ENCODE data around the gene MAGEB10.

DNA sequence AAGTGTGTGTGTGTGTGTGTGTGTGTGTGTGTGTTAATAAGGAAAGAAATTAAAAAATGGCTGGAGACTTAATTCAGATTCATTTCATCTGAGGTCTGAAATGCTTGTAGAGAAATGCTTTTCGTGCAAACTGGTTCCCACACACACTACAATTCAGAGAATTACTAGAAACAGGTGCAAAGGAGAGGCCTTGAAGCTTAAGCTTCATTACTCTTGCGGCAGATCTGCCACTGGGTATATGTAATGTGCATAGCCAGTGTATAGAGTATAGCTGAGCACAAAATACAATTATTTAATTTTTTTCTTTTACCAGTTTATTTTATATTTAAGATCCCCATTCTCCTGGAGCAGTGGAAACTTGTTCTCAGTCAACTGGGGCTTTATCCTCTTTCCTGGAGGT is 31.8 kb upstream of the MAGEB10 start:
- TF ChIP-seq, protein P1, sequence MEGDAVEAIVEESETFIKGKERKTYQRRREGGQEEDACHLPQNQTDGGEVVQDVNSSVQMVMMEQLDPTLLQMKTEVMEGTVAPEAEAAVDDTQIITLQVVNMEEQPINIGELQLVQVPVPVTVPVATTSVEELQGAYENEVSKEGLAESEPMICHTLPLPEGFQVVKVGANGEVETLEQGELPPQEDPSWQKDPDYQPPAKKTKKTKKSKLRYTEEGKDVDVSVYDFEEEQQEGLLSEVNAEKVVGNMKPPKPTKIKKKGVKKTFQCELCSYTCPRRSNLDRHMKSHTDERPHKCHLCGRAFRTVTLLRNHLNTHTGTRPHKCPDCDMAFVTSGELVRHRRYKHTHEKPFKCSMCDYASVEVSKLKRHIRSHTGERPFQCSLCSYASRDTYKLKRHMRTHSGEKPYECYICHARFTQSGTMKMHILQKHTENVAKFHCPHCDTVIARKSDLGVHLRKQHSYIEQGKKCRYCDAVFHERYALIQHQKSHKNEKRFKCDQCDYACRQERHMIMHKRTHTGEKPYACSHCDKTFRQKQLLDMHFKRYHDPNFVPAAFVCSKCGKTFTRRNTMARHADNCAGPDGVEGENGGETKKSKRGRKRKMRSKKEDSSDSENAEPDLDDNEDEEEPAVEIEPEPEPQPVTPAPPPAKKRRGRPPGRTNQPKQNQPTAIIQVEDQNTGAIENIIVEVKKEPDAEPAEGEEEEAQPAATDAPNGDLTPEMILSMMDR (IDR thresholded peaks at IDR 0.05), result no peak
- TF ChIP-seq POLR2A (IDR thresholded peaks at IDR 0.05), result no peak
